Colonic mucosa (tissue), 4 donors: ENCODE results near the gene SSUH2. TPM values are rescaled to one million over a fixed set of nuclear protein-coding genes. Genes with fewer than 3 reads are reported as not detected.

Source experiments
- DNase-seq: peaks from one replicate; pipeline ENCODE4 v3.0.0-alpha.2; 2020
- H3K27ac ChIP-seq: fragments of 200-600 bp; one replicate; pipeline ENCODE4 v1.8.0; 2021
- H3K27me3 ChIP-seq: fragments of 200-600 bp; one replicate; pipeline ENCODE4 v1.8.0; 2021
- H3K36me3 ChIP-seq: fragments of 200-600 bp; one replicate; pipeline ENCODE4 v1.8.0; 2021
- H3K4me1 ChIP-seq: fragments of 200-600 bp; one replicate; pipeline ENCODE4 v1.8.0; 2021; ENCODE audit warnings: mild to moderate bottlenecking
- H3K4me3 ChIP-seq: fragments of 200-600 bp; one replicate; pipeline ENCODE4 v1.8.0; 2021
- H3K9ac ChIP-seq, 2 donors: one replicate each; pipeline ENCODE4 v1.7.0; 2013; ENCODE audit warnings: control low read depth in 2 of 2, low read depth in 2 of 2, low read length in 2 of 2
- H3K9me3 ChIP-seq: fragments of 200-600 bp; one replicate; pipeline ENCODE4 v1.8.0; 2021
- intact Hi-C: fragments of 100-400 bp; cut with DNase I; formaldehyde crosslinking; loops from one replicate; pipeline ENCODE4 v1.14.1; 2022
- total RNA-seq, 2 donors: library from RNA; stranded (reverse); fragmentation: NEBNext Ultra II Directional in 1 of 2; extraction: Animal tissue kit (Norgen Biotek cat#: 25700) in 1 of 2; gene quantifications; one replicate each; pipeline ENCODE4 v1.2.1, GENCODE V29; 2021
- TF ChIP-seq, protein P1 (sequence below): fragments of 200-600 bp; IDR thresholded peaks from one replicate; pipeline ENCODE4 v1.8.0; 2022; ENCODE audit warnings: antibody characterized with exemption, mild to moderate bottlenecking
- donor health status: healthy.
- donor health status: DM: no; HTN: no; CAD: no.
- donor health status: DM: no; HTN: no; CAD: no.

Gene SSUH2
- total RNA-seq, 2 donors from 2014 or later = 1.2 to 4.9 TPM

DNA sequence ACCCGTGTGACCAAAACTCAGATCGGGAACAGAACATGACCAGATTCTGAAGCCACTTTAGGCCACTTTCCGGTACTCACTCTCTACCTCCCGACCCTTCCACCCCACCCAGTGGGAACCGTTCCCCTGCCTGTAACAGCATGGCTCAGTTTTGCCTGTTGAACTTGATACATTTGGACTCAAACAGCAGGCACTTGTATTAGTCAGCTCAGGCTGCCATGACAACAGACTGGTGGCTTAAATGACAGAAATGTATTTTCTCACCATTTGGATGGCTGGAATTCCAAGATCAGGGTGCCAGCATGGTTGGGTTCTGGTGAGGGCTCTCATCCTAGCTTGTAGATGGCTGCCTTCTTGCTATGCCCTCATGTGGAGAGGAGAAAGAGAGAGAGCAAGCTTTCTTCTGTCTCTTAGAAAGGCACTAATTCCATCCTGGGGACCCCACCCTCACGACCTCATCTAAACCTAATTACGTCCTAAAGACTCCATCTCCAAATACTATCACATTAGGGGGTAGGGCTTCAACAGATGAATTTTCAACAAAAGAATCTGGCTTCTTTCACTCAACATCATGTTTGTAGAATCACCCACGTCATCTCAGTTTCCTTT, 9.3 kb upstream of the SSUH2 start:
- no peak for DNase-seq
- Histone ChIP-seq H3K9me3 (no peaks in the 10 kb centered on the region), H3K27me3 (no peaks in the 10 kb centered on the region), H3K36me3 (no peaks in the 10 kb centered on the region), H3K9ac (no peak overlapping the region), H3K4me3 (no peak overlapping the region), H3K27ac (no peak overlapping the region), H3K4me1 (no peaks in the 10 kb centered on the region)
- TF ChIP-seq, protein P1, sequence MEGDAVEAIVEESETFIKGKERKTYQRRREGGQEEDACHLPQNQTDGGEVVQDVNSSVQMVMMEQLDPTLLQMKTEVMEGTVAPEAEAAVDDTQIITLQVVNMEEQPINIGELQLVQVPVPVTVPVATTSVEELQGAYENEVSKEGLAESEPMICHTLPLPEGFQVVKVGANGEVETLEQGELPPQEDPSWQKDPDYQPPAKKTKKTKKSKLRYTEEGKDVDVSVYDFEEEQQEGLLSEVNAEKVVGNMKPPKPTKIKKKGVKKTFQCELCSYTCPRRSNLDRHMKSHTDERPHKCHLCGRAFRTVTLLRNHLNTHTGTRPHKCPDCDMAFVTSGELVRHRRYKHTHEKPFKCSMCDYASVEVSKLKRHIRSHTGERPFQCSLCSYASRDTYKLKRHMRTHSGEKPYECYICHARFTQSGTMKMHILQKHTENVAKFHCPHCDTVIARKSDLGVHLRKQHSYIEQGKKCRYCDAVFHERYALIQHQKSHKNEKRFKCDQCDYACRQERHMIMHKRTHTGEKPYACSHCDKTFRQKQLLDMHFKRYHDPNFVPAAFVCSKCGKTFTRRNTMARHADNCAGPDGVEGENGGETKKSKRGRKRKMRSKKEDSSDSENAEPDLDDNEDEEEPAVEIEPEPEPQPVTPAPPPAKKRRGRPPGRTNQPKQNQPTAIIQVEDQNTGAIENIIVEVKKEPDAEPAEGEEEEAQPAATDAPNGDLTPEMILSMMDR = no peak
- intact Hi-C loops = no loop called here

DNA sequence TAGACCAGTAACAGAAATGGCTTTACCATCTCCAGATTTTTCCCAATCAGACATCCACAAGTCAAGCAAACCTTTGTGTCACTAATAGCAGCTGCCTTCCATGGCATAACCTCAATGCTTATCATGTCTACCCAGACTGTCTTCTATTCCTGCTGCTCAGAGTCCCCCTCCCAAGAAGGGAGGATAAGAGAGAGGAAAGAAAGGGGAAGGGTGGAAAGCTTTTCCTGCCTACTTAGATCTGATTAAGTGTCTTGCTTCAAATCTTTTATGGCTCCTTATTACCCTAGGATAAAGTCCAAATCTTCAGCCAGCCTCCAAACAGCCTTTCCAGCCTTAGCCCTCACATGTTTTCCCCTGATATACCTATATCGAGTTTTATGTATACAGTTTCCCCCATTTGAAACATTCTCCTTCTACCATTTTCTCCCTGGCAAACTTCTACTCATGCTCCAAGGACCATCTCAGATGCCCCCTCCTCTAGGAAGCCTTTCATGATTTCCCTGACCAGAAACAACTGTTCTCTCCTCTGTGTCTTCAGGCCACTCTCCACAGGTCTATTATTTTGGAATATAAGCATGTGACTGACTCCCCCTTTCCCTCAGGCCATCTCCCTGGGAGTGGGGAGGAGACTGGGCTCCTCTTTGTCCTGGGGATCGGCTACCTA, 7.9 kb upstream of the SSUH2 start:
- H3K27me3 ChIP-seq = no peaks in the 10 kb centered on the region
- no peak for DNase-seq
- intact Hi-C loops = no loop called here
- H3K36me3 ChIP-seq = no peaks in the 10 kb centered on the region
- H3K4me3 ChIP-seq = no peak overlapping the region
- H3K4me1 ChIP-seq = no peaks in the 10 kb centered on the region
- no peak overlapping the region for H3K9ac ChIP-seq
- H3K27ac ChIP-seq = no peak overlapping the region
- no peaks in the 10 kb centered on the region for H3K9me3 ChIP-seq
- TF ChIP-seq, protein P1 = no peak

DNA sequence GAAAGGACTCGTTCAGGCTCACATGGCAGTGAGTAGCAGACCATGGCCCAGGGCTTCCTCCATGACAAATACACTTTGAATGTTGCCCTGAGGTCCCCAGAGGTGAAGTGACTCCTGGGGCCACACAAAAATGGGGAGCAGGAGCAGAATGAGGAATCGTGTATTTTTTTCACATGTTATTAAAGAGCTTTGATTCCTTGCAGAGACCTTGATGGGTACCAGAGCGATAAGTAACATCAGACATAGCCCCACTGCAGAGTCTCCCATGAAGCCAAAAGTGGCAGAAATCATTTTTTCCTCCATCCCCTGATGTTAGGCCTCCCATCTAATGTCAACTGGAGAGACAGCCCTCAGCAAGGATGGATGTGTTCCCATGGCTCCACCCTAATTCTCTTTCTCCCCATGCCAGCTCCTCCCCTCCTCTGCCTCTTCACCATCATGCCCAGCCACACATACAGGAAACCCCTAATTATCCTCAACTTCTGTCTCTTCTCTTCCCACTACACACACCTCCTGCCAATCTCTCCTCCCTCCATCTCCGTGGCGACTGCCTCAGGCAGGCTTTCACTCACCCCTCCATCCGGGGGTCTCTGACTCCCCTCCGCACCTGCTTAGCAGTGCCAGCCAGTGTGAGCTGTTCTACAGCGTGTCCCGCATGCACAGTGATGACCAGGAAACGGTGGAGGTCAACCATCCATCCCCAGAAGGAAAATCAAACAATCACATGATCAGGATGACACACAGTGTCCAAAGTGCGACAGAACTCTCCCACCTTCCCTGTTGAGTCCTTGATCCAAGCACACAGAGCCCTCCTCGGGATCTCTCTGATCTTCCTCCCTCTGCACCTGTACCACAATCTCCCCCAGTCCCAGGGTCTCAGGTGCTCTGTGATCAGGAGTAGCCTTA, 7.1 kb upstream of the SSUH2 start:
- TF ChIP-seq, protein P1 = no peak
- no peak overlapping the region for H3K27ac ChIP-seq
- H3K9ac ChIP-seq = no peak overlapping the region
- no peaks in the 10 kb centered on the region for H3K9me3 ChIP-seq
- H3K36me3 ChIP-seq = no peaks in the 10 kb centered on the region
- H3K27me3 ChIP-seq = no peaks in the 10 kb centered on the region
- intact Hi-C loops = no loop called here
- no peaks in the 10 kb centered on the region for H3K4me1 ChIP-seq
- no peak overlapping the region for H3K4me3 ChIP-seq
- DNase-seq = peak; percentile 24

DNA sequence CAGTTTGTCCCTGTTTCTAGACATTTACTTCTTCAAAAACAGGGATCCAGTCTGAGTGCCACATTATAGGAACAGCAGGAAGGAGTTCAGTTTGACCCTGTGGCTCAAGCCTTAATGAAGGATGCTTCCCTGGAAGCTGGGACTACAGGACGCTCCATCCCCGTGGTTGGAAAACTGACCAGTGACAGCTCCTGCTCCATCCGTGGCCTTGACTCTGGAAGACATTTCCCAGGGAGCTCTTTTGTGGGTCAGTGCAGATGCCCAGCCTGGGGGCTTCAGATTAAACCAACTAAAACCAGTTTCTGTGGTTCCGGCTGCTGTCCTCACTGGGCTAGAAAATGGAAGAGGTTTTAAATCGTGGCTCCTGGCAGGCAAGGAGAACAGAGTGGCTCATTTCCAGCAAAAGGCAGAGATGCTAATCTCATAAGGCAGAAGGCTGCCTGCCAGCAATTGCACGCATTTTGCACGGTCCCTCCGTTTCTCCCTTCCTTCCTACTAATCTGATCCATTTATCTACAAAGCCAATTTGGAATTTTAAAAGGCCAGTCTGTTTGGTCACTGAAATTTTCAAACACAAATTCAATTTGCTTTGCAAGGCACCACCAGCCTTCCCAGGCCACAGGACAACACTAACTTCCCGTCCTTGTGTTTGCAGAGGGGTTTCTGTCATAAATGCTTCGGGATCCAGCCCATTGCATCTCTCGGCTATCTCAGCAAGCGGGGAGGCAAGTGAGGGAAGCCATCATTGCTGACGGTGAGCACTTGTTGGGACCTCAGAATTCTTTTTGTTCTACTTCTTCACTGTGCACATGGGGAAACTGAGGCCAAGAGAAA, 6.2 kb upstream of the SSUH2 start:
- no peaks in the 10 kb centered on the region for H3K9me3 ChIP-seq
- no peak overlapping the region for H3K4me3 ChIP-seq
- no peak overlapping the region for H3K9ac ChIP-seq
- TF ChIP-seq, protein P1 = no peak
- H3K36me3 ChIP-seq = no peaks in the 10 kb centered on the region
- no peak for DNase-seq
- no peaks in the 10 kb centered on the region for H3K4me1 ChIP-seq
- H3K27ac ChIP-seq = no peak overlapping the region
- intact Hi-C loops = no loop called here
- H3K27me3 ChIP-seq = no peaks in the 10 kb centered on the region

DNA sequence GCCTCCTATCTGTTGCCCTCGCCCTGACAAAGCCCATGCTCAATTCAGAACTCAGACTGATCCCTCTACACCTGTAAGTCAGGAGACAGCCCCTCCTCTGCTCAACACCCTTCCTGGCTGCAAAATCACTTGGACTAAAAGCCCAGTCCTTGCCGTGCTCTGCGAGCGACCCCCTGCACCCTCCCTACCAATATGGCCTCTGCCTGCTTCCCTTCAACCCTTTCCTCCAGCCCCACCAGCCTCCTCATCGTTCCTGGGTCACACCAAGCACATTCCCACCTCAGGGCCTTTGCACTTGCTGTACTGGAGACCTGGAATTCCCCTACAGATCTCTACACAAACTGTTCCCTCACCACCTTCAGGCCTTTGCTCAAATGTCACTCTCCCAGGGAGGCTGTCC, 5.2 kb upstream of the SSUH2 start:
- TF ChIP-seq, protein P1 = no peak
- no peak overlapping the region for H3K9ac ChIP-seq
- H3K36me3 ChIP-seq = no peaks in the 10 kb centered on the region
- DNase-seq = no peak
- H3K9me3 ChIP-seq = no peaks in the 10 kb centered on the region
- no peaks in the 10 kb centered on the region for H3K4me1 ChIP-seq
- H3K4me3 ChIP-seq = no peak overlapping the region
- intact Hi-C loops = no loop called here
- no peak overlapping the region for H3K27ac ChIP-seq
- no peaks in the 10 kb centered on the region for H3K27me3 ChIP-seq
